Measurements from ENCODE around the gene CCNB1. TPM values are rescaled to one million over a fixed set of nuclear protein-coding genes. Genes with fewer than 3 reads are reported as not detected.
A peak's percentile ranks its signal among the peaks of the same experiment; 100 is the strongest.
"Not testable (repeated sequence)": the region's sequence is repeated elsewhere in the genome, so short reads cannot be mapped to it uniquely, and the experiment has no call there.

The CCNB1 gene
- total RNA-seq, 1 donor: 22.4 TPM

GRCh38 chr5:69217151-69217511 lies 50.2 kb downstream of the CCNB1 start:
- Histone ChIP-seq H3K4me3 (ENCODE audit: insufficient read depth, low read length) (peak overlapping the region; percentile 97), H3K4me1 (ENCODE audit: insufficient read depth, low read length) (peaks cover 4% of the 10 kb centered on the region), H3K27ac (ENCODE audit: low read depth, low read length) (peak overlapping the region; percentile 48), H2AFZ (ENCODE audit: low read length) (peak overlapping the region; percentile 94), H3K36me3 (ENCODE audit: insufficient read depth, low read length) (no peaks in the 10 kb centered on the region), H3K9me3 (ENCODE audit: low read depth, low read length) (no peaks in the 10 kb centered on the region), H3K4me2 (ENCODE audit: insufficient read depth, low read length) (peak overlapping the region; percentile 98), H3K79me2 (ENCODE audit: insufficient read depth, low read length) (peaks cover 32% of the 10 kb centered on the region), H3K27me3 (ENCODE audit: insufficient read depth, low read length) (no peaks in the 10 kb centered on the region), H4K20me1 (ENCODE audit: insufficient read depth, low read length) (no peaks in the 10 kb centered on the region)
- DNase-seq (ENCODE audit: insufficient read length, low spot score, missing footprints): no peak
- no peak for TF ChIP-seq CTCF (IDR thresholded peaks at IDR 0.05; ENCODE audit: extremely low read depth, low read depth, low read length)

GRCh38 chr5:69217548-69218526 lies 50.9 kb downstream of the CCNB1 start:
- no peaks in the 10 kb centered on the region for H3K27me3 ChIP-seq (ENCODE audit: insufficient read depth, low read length)
- H3K79me2 ChIP-seq (ENCODE audit: insufficient read depth, low read length): peaks cover 38% of the 10 kb centered on the region
- peak overlapping the region; percentile 80 for H3K27ac ChIP-seq (ENCODE audit: low read depth, low read length)
- peak; percentile 5 for TF ChIP-seq CTCF (IDR thresholded peaks at IDR 0.05; ENCODE audit: extremely low read depth, low read depth, low read length)
- peak overlapping the region; percentile 98 for H3K4me2 ChIP-seq (ENCODE audit: insufficient read depth, low read length)
- peaks cover 4% of the 10 kb centered on the region for H3K4me1 ChIP-seq (ENCODE audit: insufficient read depth, low read length)
- H4K20me1 ChIP-seq (ENCODE audit: insufficient read depth, low read length): no peaks in the 10 kb centered on the region
- peak; percentile 98 for DNase-seq (ENCODE audit: insufficient read length, low spot score, missing footprints)
- H3K36me3 ChIP-seq (ENCODE audit: insufficient read depth, low read length): no peaks in the 10 kb centered on the region
- peak overlapping the region; percentile 97 for H3K4me3 ChIP-seq (ENCODE audit: insufficient read depth, low read length)
- H3K9me3 ChIP-seq (ENCODE audit: low read depth, low read length): no peaks in the 10 kb centered on the region
- peak overlapping the region; percentile 100 for H2AFZ ChIP-seq (ENCODE audit: low read length)

- no peak overlapping the region for H3K4me2 ChIP-seq (ENCODE audit: insufficient read depth, low read length)
- H3K36me3 ChIP-seq (ENCODE audit: insufficient read depth, low read length): no peaks in the 10 kb centered on the region
- no peaks in the 10 kb centered on the region for H4K20me1 ChIP-seq (ENCODE audit: insufficient read depth, low read length)
- no peak for TF ChIP-seq CTCF (IDR thresholded peaks at IDR 0.05; ENCODE audit: extremely low read depth, low read depth, low read length)
- DNase-seq (ENCODE audit: insufficient read length, low spot score, missing footprints): no peak
- H3K4me3 ChIP-seq (ENCODE audit: insufficient read depth, low read length): no peak overlapping the region
- no peak overlapping the region for H3K27ac ChIP-seq (ENCODE audit: low read depth, low read length)
- peaks cover 4% of the 10 kb centered on the region for H3K4me1 ChIP-seq (ENCODE audit: insufficient read depth, low read length)
- peaks cover 40% of the 10 kb centered on the region for H3K79me2 ChIP-seq (ENCODE audit: insufficient read depth, low read length)
- H3K9me3 ChIP-seq (ENCODE audit: low read depth, low read length): no peaks in the 10 kb centered on the region
- H2AFZ ChIP-seq (ENCODE audit: low read length): no peak overlapping the region
- H3K27me3 ChIP-seq (ENCODE audit: insufficient read depth, low read length): no peaks in the 10 kb centered on the region
Observed at GRCh38 chr5:69219939-69220338, 53.0 kb downstream of the CCNB1 start.

GRCh38 chr5:69220371-69220770 lies 53.4 kb downstream of the CCNB1 start:
- DNase-seq (ENCODE audit: insufficient read length, low spot score, missing footprints); H3K4me3 ChIP-seq (ENCODE audit: insufficient read depth, low read length); H3K36me3 ChIP-seq (ENCODE audit: insufficient read depth, low read length); H3K27ac ChIP-seq (ENCODE audit: low read depth, low read length); H2AFZ ChIP-seq (ENCODE audit: low read length); H4K20me1 ChIP-seq (ENCODE audit: insufficient read depth, low read length); H3K9me3 ChIP-seq (ENCODE audit: low read depth, low read length); H3K27me3 ChIP-seq (ENCODE audit: insufficient read depth, low read length); H3K4me2 ChIP-seq (ENCODE audit: insufficient read depth, low read length); H3K4me1 ChIP-seq (ENCODE audit: insufficient read depth, low read length): not testable (repeated sequence)
- peaks cover 40% of the 10 kb centered on the region for H3K79me2 ChIP-seq (ENCODE audit: insufficient read depth, low read length)

GRCh38 chr5:69220833-69221232 lies 53.9 kb downstream of the CCNB1 start:
- not testable (repeated sequence) for H3K4me1 ChIP-seq (ENCODE audit: insufficient read depth, low read length)

More at GRCh38 chr5:69220833-69221232, 53.9 kb downstream of the CCNB1 start:
- not testable (repeated sequence) for H3K36me3 ChIP-seq (ENCODE audit: insufficient read depth, low read length); H2AFZ ChIP-seq (ENCODE audit: low read length); H4K20me1 ChIP-seq (ENCODE audit: insufficient read depth, low read length); H3K27ac ChIP-seq (ENCODE audit: low read depth, low read length); H3K4me3 ChIP-seq (ENCODE audit: insufficient read depth, low read length); H3K9me3 ChIP-seq (ENCODE audit: low read depth, low read length); H3K4me2 ChIP-seq (ENCODE audit: insufficient read depth, low read length); H3K27me3 ChIP-seq (ENCODE audit: insufficient read depth, low read length); DNase-seq (ENCODE audit: insufficient read length, low spot score, missing footprints)
- peaks cover 41% of the 10 kb centered on the region for H3K79me2 ChIP-seq (ENCODE audit: insufficient read depth, low read length)

All from osteoblast (primary cell).